A549 (cell line): ENCODE measurements around the gene COMMD3.

Source experiments
- CEBPB ChIP-seq, 2 experiments: fragments of >200 bp in 1 of 2; sonication (Bioruptor Twin) in 1 of 2; formaldehyde crosslinking in 1 of 2; IDR thresholded peaks; 2 replicates each; pipeline ENCODE4 v1.6.1; 2012 to 2016
- JUN ChIP-seq, 2 experiments: fragments of >200 bp; sonication (Bioruptor Twin); formaldehyde crosslinking; IDR thresholded peaks; 2 replicates in 1 of 2; 3 replicates in 1 of 2; pipeline ENCODE4 v1.6.1; 2016 to 2017

- TF ChIP-seq CEBPB (IDR thresholded peaks at IDR 0.05) (no peak), JUN (IDR thresholded peaks at IDR 0.05) (no peak)
Observed at GRCh38 chr10:22338931-22339330, 22.7 kb downstream of the COMMD3 start.
